Measurements from ENCODE around the gene SERINC4.
"Not testable (repeated sequence)": the region's sequence is repeated elsewhere in the genome, so short reads cannot be mapped to it uniquely, and the experiment has no call there.

Gene SERINC4

DNA sequence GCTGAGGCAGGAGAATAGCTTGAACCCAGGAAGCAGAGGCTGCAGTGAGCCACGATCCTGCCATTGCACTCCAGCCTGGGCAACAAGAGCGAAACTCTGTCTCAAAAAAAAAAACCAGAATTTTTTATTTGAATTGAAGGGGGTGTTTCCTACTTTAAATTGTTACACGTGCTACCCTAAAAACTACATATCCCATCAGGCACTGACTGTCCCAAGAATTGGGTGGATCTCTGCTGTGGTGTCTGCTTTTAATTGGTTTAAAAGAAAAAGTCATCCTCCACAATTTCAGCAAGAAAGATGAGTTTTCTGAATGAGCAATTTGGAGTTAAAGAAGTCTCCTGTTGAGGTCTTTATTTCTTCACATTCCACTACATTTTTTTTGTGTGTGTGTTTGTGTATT, 51.6 kb downstream of the SERINC4 start:
- DNase-seq, result no peak

DNA sequence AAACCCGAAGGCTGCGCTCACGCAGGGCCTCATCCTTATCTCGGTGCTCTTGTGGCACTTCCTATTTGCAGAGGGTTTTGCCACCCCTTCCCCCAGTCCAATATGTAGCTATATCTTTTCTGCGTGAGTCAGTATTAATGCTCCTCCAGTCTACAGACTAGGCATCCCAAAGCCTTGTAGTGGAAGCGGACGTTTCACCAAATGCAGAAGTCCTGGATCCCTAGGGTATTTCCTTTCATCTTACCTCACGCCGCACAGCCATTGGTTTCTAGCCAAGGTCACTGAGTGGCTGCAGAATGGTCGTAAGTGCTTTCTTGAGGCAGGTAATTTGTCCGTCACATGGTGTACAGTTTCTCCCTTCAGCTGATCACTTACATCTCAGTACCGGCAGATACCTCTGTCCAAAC, 53.1 kb downstream of the SERINC4 start:
- not testable (repeated sequence) for DNase-seq

DNA sequence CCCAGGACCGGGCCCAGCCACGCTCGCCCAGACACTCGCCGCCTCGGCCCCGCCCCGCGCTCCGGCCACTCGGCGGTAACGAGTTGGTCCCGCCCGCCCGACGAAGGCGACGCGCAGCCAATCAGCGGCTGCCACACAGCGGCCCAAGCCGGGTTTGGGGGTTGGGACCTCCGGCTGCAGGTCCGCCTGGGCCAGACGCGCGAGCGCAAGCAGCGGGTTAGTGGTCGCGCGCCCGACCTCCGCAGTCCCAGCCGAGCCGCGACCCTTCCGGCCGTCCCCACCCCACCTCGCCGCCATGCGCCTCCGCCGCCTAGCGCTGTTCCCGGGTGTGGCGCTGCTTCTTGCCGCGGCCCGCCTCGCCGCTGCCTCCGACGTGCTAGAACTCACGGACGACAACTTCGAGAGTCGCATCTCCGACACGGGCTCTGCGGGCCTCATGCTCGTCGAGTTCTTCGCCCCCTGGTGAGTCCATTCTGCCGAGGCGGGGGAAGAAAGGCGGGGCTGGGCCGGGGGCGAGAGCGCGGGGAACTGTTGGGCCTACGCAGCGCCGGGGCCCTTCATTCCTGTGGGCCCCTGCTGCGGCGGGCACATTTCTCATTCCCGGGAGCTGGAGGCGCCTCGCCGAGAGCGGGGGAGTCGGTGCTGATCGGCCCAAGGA, 53.6 kb downstream of the SERINC4 start, which contains the start of gene PDIA3:
Gene PDIA3, plus strand, starts transcription at position 194 of the 658 bp plus-strand sequence. Its CDS starts 102 bp downstream, at position 296.
- peak; percentile 86 to 93 for DNase-seq

Measured in hippocampal formation (tissue), 2 donors.